HepG2 (cell line): ENCODE data around the gene TANGO6. TPM values are rescaled to one million over a fixed set of nuclear protein-coding genes. Genes with fewer than 3 reads are reported as not detected.

Experiments
- ATF7-NPFF ChIP-seq: sonication (generic); formaldehyde crosslinking; IDR thresholded peaks from 2 replicates; pipeline ENCODE4 v1.8.1; 2023; ENCODE audit warnings: mild to moderate bottlenecking, low read depth, missing genetic modification reagents, moderate library complexity
- CERS6 ChIP-seq: sonication (generic); formaldehyde crosslinking; IDR thresholded peaks from 2 replicates; pipeline ENCODE4 v1.5.0; 2020; ENCODE audit warnings: missing genetic modification reagents
- DMAP1 ChIP-seq: IDR thresholded peaks from 2 replicates; pipeline ENCODE4 v1.6.1; 2016
- FIP1L1 ChIP-seq: fragments of 200-400 bp; formaldehyde crosslinking; IDR thresholded peaks from 2 replicates; pipeline ENCODE4 v1.6.1; 2018; ENCODE audit warnings: low read depth, mild to moderate bottlenecking, low read length, moderate library complexity, borderline replicate concordance; ENCODE audit not compliant: insufficient read depth
- HNF1A ChIP-seq, 2 experiments: sonication (generic) in 1 of 2; formaldehyde crosslinking in 1 of 2; IDR thresholded peaks; 2 replicates each; pipeline versions ENCODE4 v1.4.0 to v1.6.1; 2016 to 2020; ENCODE audit warnings: borderline replicate concordance in 1 of 2, low read depth in 1 of 2, mild to moderate bottlenecking in 1 of 2, missing genetic modification reagents in 1 of 2
- ISX ChIP-seq: sonication (generic); formaldehyde crosslinking; conservative IDR thresholded peaks from 2 replicates; pipeline ENCODE4 v1.5.0; 2020; ENCODE audit warnings: missing genetic modification reagents
- MED13 ChIP-seq: sonication (generic); formaldehyde crosslinking; IDR thresholded peaks from 2 replicates; pipeline ENCODE4 v1.5.0; 2020; ENCODE audit warnings: missing genetic modification reagents
- MIER2 ChIP-seq: IDR thresholded peaks from 2 replicates; pipeline ENCODE4 v1.6.1; 2016; ENCODE audit warnings: missing biosample characterization, missing genetic modification reagents
- POGZ ChIP-seq: sonication (generic); formaldehyde crosslinking; IDR thresholded peaks from 2 replicates; pipeline ENCODE4 v1.4.0; 2020; ENCODE audit warnings: mild to moderate bottlenecking, missing genetic modification reagents
- SMC3 ChIP-seq: IDR thresholded peaks from 2 replicates; pipeline ENCODE4 v1.6.1; 2011; ENCODE audit warnings: low read length, improper control_type of control experiment
- ZBTB20 ChIP-seq: sonication (generic); formaldehyde crosslinking; IDR thresholded peaks from 2 replicates; pipeline ENCODE4 v1.8.1; 2023; ENCODE audit warnings: missing genetic modification reagents, low read depth, mild to moderate bottlenecking, borderline replicate concordance
- ZNF232 ChIP-seq: sonication (generic); formaldehyde crosslinking; IDR thresholded peaks from 2 replicates; pipeline ENCODE4 v1.4.0; 2020; ENCODE audit warnings: missing genetic modification reagents, borderline replicate concordance
- ZNF547 ChIP-seq: sonication (generic); formaldehyde crosslinking; IDR thresholded peaks from 2 replicates; pipeline ENCODE4 v1.5.1; 2020; ENCODE audit warnings: mild to moderate bottlenecking, missing genetic modification reagents
- polyA plus RNA-seq, 8 experiments: library from polyadenylated mRNA; depleted of rRNA in 3 of 8; stranded (reverse) in 7 of 8; unstranded in 1 of 8; fragments of >200 nt; fragmentation: Illumina TruSeq in 4 of 8; extraction: Trizol in 4 of 8; gene quantifications; 2 replicates each; pipeline versions ENCODE4 v1.2.1 to v1.2.3, GENCODE V29; 2011 to 2016; ENCODE audit warnings: low read depth in 4 of 8, missing spikeins in 1 of 8, mixed read lengths in 1 of 8; ENCODE audit not compliant: insufficient read depth in 1 of 8
- total RNA-seq, 5 experiments: library from RNA; depleted of rRNA; stranded (reverse); fragments of >200 nt; fragmentation: Illumina TruSeq; extraction: Trizol; gene quantifications; 2 replicates each; pipeline ENCODE4 v1.2.3, GENCODE V29; 2016; ENCODE audit warnings: low read depth in 1 of 5
- TF ChIP-seq, protein P1 (sequence below): sonication (generic); formaldehyde crosslinking; conservative IDR thresholded peaks from 2 replicates; pipeline ENCODE4 v1.8.0; 2022; ENCODE audit warnings: low read depth, missing genetic modification reagents
- TF ChIP-seq, protein P2 (sequence below): sonication (generic); formaldehyde crosslinking; IDR thresholded peaks from 2 replicates; pipeline ENCODE4 v1.8.0; 2022; ENCODE audit warnings: low read depth, missing genetic modification reagents
- TF ChIP-seq, protein P3 (sequence below): IDR thresholded peaks from 2 replicates; pipeline ENCODE4 v1.6.1; 2012; ENCODE audit warnings: low read length, improper control_type of control experiment

Gene TANGO6
- total and polyA plus RNA-seq, 2 of the 13 experiments (the other 11 are each of a cell fraction or from before 2014, with no cell fraction given), result 7.2 to 13.3 TPM

- TF ChIP-seq CERS6 (CRISPR knock-in tag), result no peak
- TF ChIP-seq, protein P1, sequence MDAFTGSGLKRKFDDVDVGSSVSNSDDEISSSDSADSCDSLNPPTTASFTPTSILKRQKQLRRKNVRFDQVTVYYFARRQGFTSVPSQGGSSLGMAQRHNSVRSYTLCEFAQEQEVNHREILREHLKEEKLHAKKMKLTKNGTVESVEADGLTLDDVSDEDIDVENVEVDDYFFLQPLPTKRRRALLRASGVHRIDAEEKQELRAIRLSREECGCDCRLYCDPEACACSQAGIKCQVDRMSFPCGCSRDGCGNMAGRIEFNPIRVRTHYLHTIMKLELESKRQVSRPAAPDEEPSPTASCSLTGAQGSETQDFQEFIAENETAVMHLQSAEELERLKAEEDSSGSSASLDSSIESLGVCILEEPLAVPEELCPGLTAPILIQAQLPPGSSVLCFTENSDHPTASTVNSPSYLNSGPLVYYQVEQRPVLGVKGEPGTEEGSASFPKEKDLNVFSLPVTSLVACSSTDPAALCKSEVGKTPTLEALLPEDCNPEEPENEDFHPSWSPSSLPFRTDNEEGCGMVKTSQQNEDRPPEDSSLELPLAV (CRISPR knock-in tag), result no peak
- peak; percentile 50; the same call in 1 of the 2 replicates for TF ChIP-seq POGZ (CRISPR knock-in tag)
- TF ChIP-seq, protein P2, sequence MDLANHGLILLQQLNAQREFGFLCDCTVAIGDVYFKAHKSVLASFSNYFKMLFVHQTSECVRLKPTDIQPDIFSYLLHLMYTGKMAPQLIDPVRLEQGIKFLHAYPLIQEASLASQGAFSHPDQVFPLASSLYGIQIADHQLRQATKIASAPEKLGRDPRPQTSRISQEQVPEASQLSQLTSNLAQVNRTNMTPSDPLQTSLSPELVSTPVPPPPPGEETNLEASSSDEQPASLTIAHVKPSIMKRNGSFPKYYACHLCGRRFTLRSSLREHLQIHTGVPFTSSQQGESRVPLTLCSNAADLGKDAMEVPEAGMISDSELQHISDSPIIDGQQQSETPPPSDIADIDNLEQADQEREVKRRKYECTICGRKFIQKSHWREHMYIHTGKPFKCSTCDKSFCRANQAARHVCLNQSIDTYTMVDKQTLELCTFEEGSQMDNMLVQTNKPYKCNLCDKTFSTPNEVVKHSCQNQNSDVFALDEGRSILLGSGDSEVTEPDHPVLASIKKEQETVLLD (CRISPR knock-in tag), result peak; percentile 100
- TF ChIP-seq DMAP1 (CRISPR knock-in tag), result peak; percentile 98
- TF ChIP-seq MIER2, result no peak
- no peak for TF ChIP-seq MED13
- TF ChIP-seq ISX (CRISPR knock-in tag), result no peak
- TF ChIP-seq ZNF547 (CRISPR knock-in tag), result no peak; the same call in 1 of the 2 replicates
- peak; percentile 49; the same call in 1 of the 2 replicates for TF ChIP-seq ZNF232 (CRISPR knock-in tag)
- TF ChIP-seq ATF7-NPFF (CRISPR knock-in tag), result no peak; the same call in none of the 2 replicates
- TF ChIP-seq SMC3, result no peak
- TF ChIP-seq ZBTB20 (CRISPR knock-in tag), result no peak; the same call in 1 of the 2 replicates
- TF ChIP-seq, protein P3, sequence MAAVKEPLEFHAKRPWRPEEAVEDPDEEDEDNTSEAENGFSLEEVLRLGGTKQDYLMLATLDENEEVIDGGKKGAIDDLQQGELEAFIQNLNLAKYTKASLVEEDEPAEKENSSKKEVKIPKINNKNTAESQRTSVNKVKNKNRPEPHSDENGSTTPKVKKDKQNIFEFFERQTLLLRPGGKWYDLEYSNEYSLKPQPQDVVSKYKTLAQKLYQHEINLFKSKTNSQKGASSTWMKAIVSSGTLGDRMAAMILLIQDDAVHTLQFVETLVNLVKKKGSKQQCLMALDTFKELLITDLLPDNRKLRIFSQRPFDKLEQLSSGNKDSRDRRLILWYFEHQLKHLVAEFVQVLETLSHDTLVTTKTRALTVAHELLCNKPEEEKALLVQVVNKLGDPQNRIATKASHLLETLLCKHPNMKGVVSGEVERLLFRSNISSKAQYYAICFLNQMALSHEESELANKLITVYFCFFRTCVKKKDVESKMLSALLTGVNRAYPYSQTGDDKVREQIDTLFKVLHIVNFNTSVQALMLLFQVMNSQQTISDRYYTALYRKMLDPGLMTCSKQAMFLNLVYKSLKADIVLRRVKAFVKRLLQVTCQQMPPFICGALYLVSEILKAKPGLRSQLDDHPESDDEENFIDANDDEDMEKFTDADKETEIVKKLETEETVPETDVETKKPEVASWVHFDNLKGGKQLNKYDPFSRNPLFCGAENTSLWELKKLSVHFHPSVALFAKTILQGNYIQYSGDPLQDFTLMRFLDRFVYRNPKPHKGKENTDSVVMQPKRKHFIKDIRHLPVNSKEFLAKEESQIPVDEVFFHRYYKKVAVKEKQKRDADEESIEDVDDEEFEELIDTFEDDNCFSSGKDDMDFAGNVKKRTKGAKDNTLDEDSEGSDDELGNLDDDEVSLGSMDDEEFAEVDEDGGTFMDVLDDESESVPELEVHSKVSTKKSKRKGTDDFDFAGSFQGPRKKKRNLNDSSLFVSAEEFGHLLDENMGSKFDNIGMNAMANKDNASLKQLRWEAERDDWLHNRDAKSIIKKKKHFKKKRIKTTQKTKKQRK, result no peak
- TF ChIP-seq FIP1L1, result no peak
- no peak for TF ChIP-seq HNF1A (IDR thresholded peaks at IDR 0.05; ENCODE audit: low read depth)
- TF ChIP-seq HNF1A (CRISPR knock-in tag; IDR thresholded peaks at IDR 0.05; ENCODE audit: borderline replicate concordance), result peak; percentile 34; the same call in 1 of the 2 replicates
Observed at GRCh38 chr16:69132424-69133252, 289.3 kb downstream of the TANGO6 start, which contains the start of the genes CHTF8 and UTP4 (continued).
